Karpas-422 (cell line): ENCODE measurements around the gene KCTD20. TPM values are rescaled to one million over a fixed set of nuclear protein-coding genes. Genes with fewer than 3 reads are reported as not detected.
A peak's percentile ranks its signal among the peaks of the same experiment; 100 is the strongest.

Experiments
- DNase-seq: peaks from one replicate; pipeline ENCODE4 v3.0.0-alpha.2; 2015
- H2AFZ ChIP-seq: fragments of 200-600 bp; sonication (generic); 2 replicates; pipeline ENCODE4 v1.6.1; 2014; ENCODE audit warnings: antibody characterized with exemption, low read length, mixed read lengths
- H3K27ac ChIP-seq: fragments of 200-600 bp; sonication (generic); 2 replicates; pipeline ENCODE4 v1.5.1; 2014; ENCODE audit warnings: mild to moderate bottlenecking, low read length, moderate library complexity
- H3K27me3 ChIP-seq: fragments of 200-600 bp; sonication (generic); 2 replicates; pipeline ENCODE4 v1.6.1; 2014; ENCODE audit warnings: low read length, mixed read lengths
- H3K36me3 ChIP-seq: fragments of 200-600 bp; sonication (generic); 2 replicates; pipeline ENCODE4 v1.6.1; 2014; ENCODE audit warnings: low read length, mixed read lengths; ENCODE audit not compliant: insufficient read depth
- H3K4me1 ChIP-seq: fragments of 200-600 bp; sonication (generic); 2 replicates; pipeline ENCODE4 v1.6.1; 2014; ENCODE audit warnings: mild to moderate bottlenecking, low read length, mixed read lengths
- H3K4me2 ChIP-seq: fragments of 200-600 bp; sonication (generic); 2 replicates; pipeline ENCODE4 v1.6.1; 2014; ENCODE audit warnings: low read length, low read depth, mild to moderate bottlenecking; ENCODE audit not compliant: poor library complexity, severe bottlenecking
- H3K4me3 ChIP-seq: fragments of 200-600 bp; sonication (generic); 2 replicates; pipeline ENCODE4 v1.5.1; 2014; ENCODE audit warnings: mild to moderate bottlenecking, antibody characterized with exemption, low read length, mixed read lengths
- H3K79me2 ChIP-seq: fragments of 200-600 bp; sonication (generic); 2 replicates; pipeline ENCODE4 v1.6.1; 2014; ENCODE audit warnings: mild to moderate bottlenecking, low read length, mixed read lengths
- H3K9ac ChIP-seq: fragments of 200-600 bp; sonication (generic); 2 replicates; pipeline ENCODE4 v1.6.0; 2014; ENCODE audit warnings: low read length
- H3K9me2 ChIP-seq: fragments of 200-600 bp; sonication (generic), shearing (Covaris generic); replicated peaks from 2 replicates; pipeline ENCODE4 v1.6.0; 2014; ENCODE audit warnings: mild to moderate bottlenecking, low read length, moderate library complexity; ENCODE audit not compliant: insufficient read depth
- H3K9me3 ChIP-seq: fragments of 300-700, 200-600 bp; sonication (generic); 2 replicates; pipeline ENCODE4 v1.6.1; 2014; ENCODE audit warnings: low read length, mixed read lengths
- H4K20me1 ChIP-seq: fragments of 200-600 bp; sonication (generic); 2 replicates; pipeline ENCODE4 v1.6.1; 2014; ENCODE audit warnings: mild to moderate bottlenecking, antibody characterized with exemption, low read length, low read depth; ENCODE audit not compliant: insufficient read depth
- total RNA-seq: library from RNA; depleted of rRNA; stranded (reverse); fragments of >200 nt; shearing (Covaris generic); gene quantifications from 2 replicates; pipeline ENCODE4 v1.2.3, GENCODE V29; 2014; ENCODE audit warnings: low replicate concordance

Gene KCTD20
- total RNA-seq, 1 experiment from 2014 or later, result 94.5 TPM

DNA sequence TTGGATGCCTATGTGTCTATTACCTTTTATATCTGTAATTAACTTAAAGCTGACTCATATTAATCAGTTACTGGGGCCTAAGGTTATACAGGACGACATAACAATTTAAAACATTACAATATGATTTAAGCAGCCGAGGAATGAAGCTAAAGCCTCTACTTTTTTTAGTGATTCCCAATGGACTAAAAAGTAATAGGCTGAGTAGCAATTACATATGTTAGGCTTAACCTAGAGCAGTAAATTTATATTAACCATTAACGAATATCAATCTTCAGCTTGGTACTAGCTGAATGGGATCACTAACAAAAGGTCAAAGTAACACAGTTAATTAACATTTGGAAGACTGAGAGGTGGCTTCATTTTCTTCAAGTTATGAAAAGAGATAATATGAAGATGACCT lies 61.4 kb downstream of the KCTD20 start:
- no peak overlapping the region for H3K27ac ChIP-seq
- H3K4me1 ChIP-seq, result no peaks in the 10 kb centered on the region
- no peaks in the 10 kb centered on the region for H3K9me2 ChIP-seq
- no peak overlapping the region for H3K9ac ChIP-seq
- H3K9me3 ChIP-seq, result no peaks in the 10 kb centered on the region
- H4K20me1 ChIP-seq, result no peaks in the 10 kb centered on the region
- no peak overlapping the region for H2AFZ ChIP-seq
- H3K79me2 ChIP-seq, result no peaks in the 10 kb centered on the region
- H3K36me3 ChIP-seq, result peaks cover 38% of the 10 kb centered on the region; the same call in 1 of the 2 replicates
- no peak overlapping the region for H3K4me3 ChIP-seq
- no peak overlapping the region for H3K4me2 ChIP-seq
- DNase-seq, result no peak
- no peaks in the 10 kb centered on the region for H3K27me3 ChIP-seq

DNA sequence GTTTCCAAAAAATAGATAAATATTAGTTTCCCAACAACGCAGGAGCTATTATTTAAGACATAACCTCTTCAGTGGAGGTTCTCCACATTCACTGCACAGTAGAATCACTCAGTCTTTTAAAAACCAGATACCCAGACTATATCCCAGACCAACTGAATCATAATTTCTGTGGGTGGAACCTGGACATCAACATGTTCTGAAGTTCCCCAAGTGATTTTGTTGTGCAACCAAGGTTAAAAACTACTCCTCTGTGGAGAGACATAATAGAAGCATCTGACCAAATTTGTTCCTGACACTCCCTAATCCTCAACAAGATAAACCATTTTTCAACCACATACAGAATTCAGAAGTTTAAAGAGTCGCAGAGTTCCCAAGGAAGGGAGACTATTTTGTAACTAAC lies 62.2 kb downstream of the KCTD20 start:
- no peaks in the 10 kb centered on the region for H3K9me2 ChIP-seq
- no peak for DNase-seq
- peaks cover 41% of the 10 kb centered on the region for H3K36me3 ChIP-seq
- H3K9me3 ChIP-seq, result no peaks in the 10 kb centered on the region
- H3K9ac ChIP-seq, result no peak overlapping the region
- no peak overlapping the region for H3K4me2 ChIP-seq
- no peaks in the 10 kb centered on the region for H3K79me2 ChIP-seq
- H3K4me3 ChIP-seq, result no peak overlapping the region
- H4K20me1 ChIP-seq, result no peaks in the 10 kb centered on the region
- H3K4me1 ChIP-seq, result no peaks in the 10 kb centered on the region
- no peak overlapping the region for H2AFZ ChIP-seq
- H3K27me3 ChIP-seq, result no peaks in the 10 kb centered on the region
- no peak overlapping the region for H3K27ac ChIP-seq

DNA sequence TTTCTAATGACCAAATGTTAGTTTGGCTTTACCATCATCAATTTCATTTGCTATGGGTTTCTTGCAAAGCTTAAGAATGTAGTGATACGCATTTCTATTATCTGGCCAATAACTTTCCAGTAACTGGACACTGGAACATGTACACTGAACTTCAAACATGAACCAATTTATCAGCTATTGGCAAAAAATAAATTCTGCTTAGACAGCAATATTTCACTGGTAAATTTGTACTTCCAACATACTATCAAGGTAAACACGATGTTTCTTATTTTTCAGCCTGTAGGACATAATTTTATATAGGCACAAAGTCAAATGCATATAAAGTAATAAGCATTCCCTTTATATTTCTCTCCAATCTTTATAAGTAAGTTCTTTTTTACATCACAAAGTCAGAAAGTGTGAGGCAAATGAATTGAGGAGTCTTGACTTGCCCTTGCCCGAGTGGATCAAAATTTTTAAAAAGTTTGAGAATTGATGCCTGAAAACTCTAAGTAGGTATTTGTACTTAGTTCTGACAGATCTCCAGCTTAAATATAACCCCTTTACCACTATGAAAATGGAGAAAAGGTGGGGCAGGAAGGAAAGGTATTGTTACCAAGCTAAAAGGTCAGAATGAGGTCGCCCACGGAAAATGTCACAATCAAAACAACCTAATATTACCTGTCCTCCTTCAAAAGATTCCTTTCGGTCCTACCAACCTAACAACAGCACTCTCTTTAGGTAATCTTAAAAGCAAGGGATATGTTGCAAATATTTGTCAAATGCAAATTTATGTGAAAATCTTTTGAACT lies 63.1 kb downstream of the KCTD20 start:
- Histone ChIP-seq H3K4me1 (no peaks in the 10 kb centered on the region), H4K20me1 (no peaks in the 10 kb centered on the region), H3K36me3 (peaks cover 50% of the 10 kb centered on the region), H3K9ac (no peak overlapping the region), H2AFZ (no peak overlapping the region), H3K27ac (no peak overlapping the region), H3K27me3 (no peaks in the 10 kb centered on the region), H3K9me2 (no peaks in the 10 kb centered on the region), H3K4me2 (no peak overlapping the region), H3K9me3 (no peaks in the 10 kb centered on the region), H3K4me3 (no peak overlapping the region), H3K79me2 (no peaks in the 10 kb centered on the region)
- DNase-seq, result no peak

DNA sequence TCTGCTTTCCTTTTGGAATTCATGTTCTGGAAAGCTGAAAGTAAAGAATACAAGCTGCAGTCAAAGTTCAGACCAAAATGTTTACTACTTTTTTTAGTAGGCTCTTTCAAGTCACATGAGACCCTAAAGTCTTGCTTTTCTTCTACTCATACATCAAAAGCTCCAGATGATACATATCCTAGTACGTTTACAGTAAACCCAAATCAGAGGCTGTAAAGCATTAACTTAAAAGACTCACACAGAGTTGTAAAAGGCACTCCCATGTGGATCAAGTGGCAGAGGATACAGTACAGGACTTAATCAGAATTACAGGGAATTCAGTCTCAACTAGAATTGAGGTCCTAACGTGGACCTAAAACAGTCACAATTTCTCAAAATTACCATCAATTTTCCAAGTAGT lies 63.8 kb downstream of the KCTD20 start:
- Histone ChIP-seq H3K36me3 (peaks cover 52% of the 10 kb centered on the region), H3K27ac (no peak overlapping the region)

DNA sequence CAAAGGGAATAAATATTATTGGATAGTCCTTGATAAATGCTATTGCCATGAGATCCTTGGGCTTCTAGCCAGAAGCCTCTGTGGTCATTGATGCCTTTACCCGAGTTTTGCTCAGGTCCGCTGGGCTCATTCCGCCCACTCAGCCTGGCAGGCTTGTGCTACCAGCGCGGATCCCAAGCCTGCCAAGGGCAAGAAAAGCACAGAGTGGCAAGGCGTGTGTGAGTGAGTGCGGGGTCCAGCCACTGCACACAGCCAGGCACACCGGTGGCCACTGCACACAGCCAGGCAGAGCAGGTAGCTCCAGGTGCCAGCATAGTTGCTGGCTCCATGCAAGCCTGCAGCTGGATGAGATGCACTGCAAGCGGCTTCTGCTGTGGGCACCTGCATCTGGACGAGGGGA lies 65.7 kb downstream of the KCTD20 start:
- no peak overlapping the region for H3K4me2 ChIP-seq
- no peaks in the 10 kb centered on the region for H4K20me1 ChIP-seq
- H3K9me3 ChIP-seq, result no peaks in the 10 kb centered on the region

More for the DNA sequence above, 63.8 kb downstream of the KCTD20 start:
- Histone ChIP-seq H3K9ac (no peak overlapping the region), H3K9me3 (no peaks in the 10 kb centered on the region), H3K27me3 (no peaks in the 10 kb centered on the region), H3K4me2 (no peak overlapping the region), H3K4me3 (no peak overlapping the region), H3K4me1 (no peaks in the 10 kb centered on the region), H3K9me2 (no peaks in the 10 kb centered on the region), H3K79me2 (no peaks in the 10 kb centered on the region), H4K20me1 (no peaks in the 10 kb centered on the region), H2AFZ (no peak overlapping the region)
- no peak for DNase-seq

DNA sequence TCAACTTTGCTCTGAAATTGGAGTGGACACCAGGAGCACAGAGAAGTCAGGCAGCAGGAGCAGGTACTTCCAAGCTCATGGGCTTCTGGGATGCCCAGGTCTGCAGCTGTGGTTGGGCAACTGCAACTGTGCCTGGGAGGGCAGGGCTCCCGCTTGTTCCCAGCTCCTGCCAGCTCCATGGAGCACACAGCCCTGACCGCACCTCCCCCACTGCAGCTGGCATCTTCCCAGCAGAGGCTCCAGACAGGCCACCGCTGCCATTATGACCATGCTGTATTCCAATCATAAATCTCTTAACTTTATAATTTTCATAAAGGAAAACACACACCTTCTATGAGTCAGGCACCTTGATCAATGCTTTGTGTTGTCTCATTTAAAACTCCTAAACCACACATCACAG lies 67.6 kb downstream of the KCTD20 start:
- H3K27ac ChIP-seq, result no peak overlapping the region
- no peaks in the 10 kb centered on the region for H3K79me2 ChIP-seq
- no peaks in the 10 kb centered on the region for H4K20me1 ChIP-seq

More for the DNA sequence above, 65.7 kb downstream of the KCTD20 start:
- H3K9ac ChIP-seq, result no peak overlapping the region
- DNase-seq, result no peak
- H3K4me3 ChIP-seq, result no peak overlapping the region
- H3K4me1 ChIP-seq, result no peaks in the 10 kb centered on the region
- no peak overlapping the region for H3K27ac ChIP-seq
- H3K27me3 ChIP-seq, result no peaks in the 10 kb centered on the region
- H3K9me2 ChIP-seq, result no peaks in the 10 kb centered on the region
- H3K36me3 ChIP-seq, result peaks cover 49% of the 10 kb centered on the region
- no peak overlapping the region for H2AFZ ChIP-seq
- no peaks in the 10 kb centered on the region for H3K79me2 ChIP-seq

DNA sequence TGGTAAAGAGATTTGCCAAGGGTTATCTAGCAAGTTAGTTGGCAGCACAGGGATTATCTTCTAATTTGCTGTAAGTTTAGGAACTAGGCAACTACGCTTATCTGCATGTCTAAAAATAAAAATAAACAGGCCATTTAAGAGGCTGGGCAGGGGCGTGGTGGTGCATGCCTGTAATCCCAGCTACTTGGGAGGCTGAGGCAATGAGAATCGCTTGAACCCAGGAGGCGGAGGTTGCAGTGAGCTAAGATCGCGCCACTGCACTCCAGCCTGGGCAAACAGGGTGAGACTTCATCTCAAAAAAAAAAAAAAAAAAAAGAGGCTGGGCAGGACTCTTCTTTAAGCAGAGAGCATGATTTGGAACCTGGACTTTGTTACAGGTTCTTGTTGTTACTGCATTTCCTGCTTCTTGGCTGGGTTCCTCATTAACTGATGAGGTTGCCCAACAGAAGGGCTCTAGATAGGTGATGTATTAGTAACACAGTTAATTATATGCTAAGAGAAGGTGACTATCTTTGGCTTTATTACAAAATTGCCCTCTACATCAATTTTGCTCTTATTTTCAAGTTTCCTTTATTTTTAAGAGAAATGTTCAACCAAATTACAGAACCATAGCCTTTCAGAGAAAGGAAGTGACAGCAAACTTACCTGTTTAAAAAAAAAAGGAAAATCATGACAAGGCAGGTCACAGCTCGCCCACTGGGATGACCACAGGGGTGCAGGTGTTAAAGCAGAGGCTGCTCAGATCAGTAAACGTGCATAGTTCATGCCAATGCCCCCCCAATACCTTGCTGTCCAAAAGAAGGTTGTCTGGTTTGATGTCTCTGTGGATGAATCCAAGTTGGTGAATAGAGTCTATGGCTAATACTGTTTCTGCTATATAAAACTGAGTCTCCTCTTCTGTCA lies 72.0 kb downstream of the KCTD20 start:
- Histone ChIP-seq H3K27ac (no peak overlapping the region), H3K4me2 (no peak overlapping the region), H3K9me2 (no peaks in the 10 kb centered on the region), H3K36me3 (peaks cover 55% of the 10 kb centered on the region), H3K9me3 (no peaks in the 10 kb centered on the region), H4K20me1 (no peaks in the 10 kb centered on the region), H3K27me3 (no peaks in the 10 kb centered on the region), H3K4me1 (peaks cover 41% of the 10 kb centered on the region), H3K79me2 (peaks cover 7% of the 10 kb centered on the region; the same call in 1 of the 2 replicates), H3K4me3 (no peak overlapping the region), H2AFZ (no peak overlapping the region), H3K9ac (no peak overlapping the region)
- no peak for DNase-seq

More for the DNA sequence above, 67.6 kb downstream of the KCTD20 start:
- Histone ChIP-seq H3K4me3 (no peak overlapping the region), H3K36me3 (peaks cover 47% of the 10 kb centered on the region), H2AFZ (no peak overlapping the region), H3K9ac (no peak overlapping the region), H3K27me3 (no peaks in the 10 kb centered on the region), H3K9me3 (no peaks in the 10 kb centered on the region), H3K9me2 (no peaks in the 10 kb centered on the region), H3K4me2 (no peak overlapping the region), H3K4me1 (no peaks in the 10 kb centered on the region)
- no peak for DNase-seq

DNA sequence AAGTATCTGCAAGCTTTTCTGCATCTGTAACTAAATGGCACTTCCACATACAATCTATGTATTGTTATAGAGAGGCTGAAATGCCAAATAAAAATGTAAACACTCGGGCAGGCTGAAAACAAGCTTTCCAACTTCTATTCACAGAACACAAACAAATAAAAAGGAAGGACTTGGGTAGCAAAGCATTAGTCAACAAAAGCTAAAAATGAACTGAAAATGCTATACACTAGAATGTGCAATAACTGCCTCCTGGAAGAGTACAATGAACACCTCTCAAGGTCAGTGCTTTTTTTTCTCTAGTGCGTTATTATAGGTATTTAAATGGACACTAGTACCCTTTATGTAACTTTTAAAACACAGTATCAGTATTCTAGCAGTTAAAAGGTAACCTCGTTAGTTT lies 73.0 kb downstream of the KCTD20 start:
- Histone ChIP-seq H3K4me2 (no peak overlapping the region), H3K9ac (no peak overlapping the region), H3K36me3 (peaks cover 56% of the 10 kb centered on the region), H3K9me3 (no peaks in the 10 kb centered on the region), H3K4me1 (peaks cover 45% of the 10 kb centered on the region), H3K4me3 (no peak overlapping the region), H3K9me2 (no peaks in the 10 kb centered on the region), H3K27me3 (no peaks in the 10 kb centered on the region), H3K27ac (0 out of 2 replicates have a peak overlapping the region, but pooled peaks have one; percentile 88), H2AFZ (no peak overlapping the region), H3K79me2 (peaks cover 7% of the 10 kb centered on the region; the same call in 1 of the 2 replicates), H4K20me1 (no peaks in the 10 kb centered on the region)
- DNase-seq, result no peak
